Measurements from ENCODE around the gene MYOF. TPM values are rescaled to one million over a fixed set of nuclear protein-coding genes. Genes with fewer than 3 reads are reported as not detected.

The MYOF gene, protein sequence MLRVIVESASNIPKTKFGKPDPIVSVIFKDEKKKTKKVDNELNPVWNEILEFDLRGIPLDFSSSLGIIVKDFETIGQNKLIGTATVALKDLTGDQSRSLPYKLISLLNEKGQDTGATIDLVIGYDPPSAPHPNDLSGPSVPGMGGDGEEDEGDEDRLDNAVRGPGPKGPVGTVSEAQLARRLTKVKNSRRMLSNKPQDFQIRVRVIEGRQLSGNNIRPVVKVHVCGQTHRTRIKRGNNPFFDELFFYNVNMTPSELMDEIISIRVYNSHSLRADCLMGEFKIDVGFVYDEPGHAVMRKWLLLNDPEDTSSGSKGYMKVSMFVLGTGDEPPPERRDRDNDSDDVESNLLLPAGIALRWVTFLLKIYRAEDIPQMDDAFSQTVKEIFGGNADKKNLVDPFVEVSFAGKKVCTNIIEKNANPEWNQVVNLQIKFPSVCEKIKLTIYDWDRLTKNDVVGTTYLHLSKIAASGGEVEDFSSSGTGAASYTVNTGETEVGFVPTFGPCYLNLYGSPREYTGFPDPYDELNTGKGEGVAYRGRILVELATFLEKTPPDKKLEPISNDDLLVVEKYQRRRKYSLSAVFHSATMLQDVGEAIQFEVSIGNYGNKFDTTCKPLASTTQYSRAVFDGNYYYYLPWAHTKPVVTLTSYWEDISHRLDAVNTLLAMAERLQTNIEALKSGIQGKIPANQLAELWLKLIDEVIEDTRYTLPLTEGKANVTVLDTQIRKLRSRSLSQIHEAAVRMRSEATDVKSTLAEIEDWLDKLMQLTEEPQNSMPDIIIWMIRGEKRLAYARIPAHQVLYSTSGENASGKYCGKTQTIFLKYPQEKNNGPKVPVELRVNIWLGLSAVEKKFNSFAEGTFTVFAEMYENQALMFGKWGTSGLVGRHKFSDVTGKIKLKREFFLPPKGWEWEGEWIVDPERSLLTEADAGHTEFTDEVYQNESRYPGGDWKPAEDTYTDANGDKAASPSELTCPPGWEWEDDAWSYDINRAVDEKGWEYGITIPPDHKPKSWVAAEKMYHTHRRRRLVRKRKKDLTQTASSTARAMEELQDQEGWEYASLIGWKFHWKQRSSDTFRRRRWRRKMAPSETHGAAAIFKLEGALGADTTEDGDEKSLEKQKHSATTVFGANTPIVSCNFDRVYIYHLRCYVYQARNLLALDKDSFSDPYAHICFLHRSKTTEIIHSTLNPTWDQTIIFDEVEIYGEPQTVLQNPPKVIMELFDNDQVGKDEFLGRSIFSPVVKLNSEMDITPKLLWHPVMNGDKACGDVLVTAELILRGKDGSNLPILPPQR (N-terminal part only)
- 10 to 100 TPM in 2 of 4 donors, 1 to 10 TPM in 2; 1.6 to 20.6 (median 9.4) TPM for polyA plus RNA-seq
- long read RNA-seq, donor 1, partial matches to known transcripts = 10 of 10 reads
- long read RNA-seq, donor 1, other reads (novel, unspliced or antisense) = 0 of 10 reads
- long read RNA-seq, donor 2 = 0 reads
- long read RNA-seq, donor 3, partial matches to known transcripts = 12 of 12 reads
- long read RNA-seq, donor 3, other reads (novel, unspliced or antisense) = 0 of 12 reads
- long read RNA-seq, donor 4 = 0 reads
- long read RNA-seq, donor 5, partial matches to known transcripts = 0 of 1 reads
- long read RNA-seq, donor 5, other reads (novel, unspliced or antisense) = 0 of 1 reads
- long read RNA-seq, donor 6, partial matches to known transcripts = 6 of 7 reads
- long read RNA-seq, donor 6, other reads (novel, unspliced or antisense) = 0 of 7 reads
- long read RNA-seq, donor 7 = 0 reads
- long read RNA-seq, donor 8, partial matches to known transcripts = 0 of 1 reads
- long read RNA-seq, donor 8, other reads (novel, unspliced or antisense) = 0 of 1 reads
- long read RNA-seq, donor 9, partial matches to known transcripts = 0 of 2 reads
- long read RNA-seq, donor 9, other reads (novel, unspliced or antisense) = 0 of 2 reads
- long read RNA-seq, donor 10, partial matches to known transcripts = 12 of 15 reads
- long read RNA-seq, donor 10, other reads (novel, unspliced or antisense) = 0 of 15 reads

DNA sequence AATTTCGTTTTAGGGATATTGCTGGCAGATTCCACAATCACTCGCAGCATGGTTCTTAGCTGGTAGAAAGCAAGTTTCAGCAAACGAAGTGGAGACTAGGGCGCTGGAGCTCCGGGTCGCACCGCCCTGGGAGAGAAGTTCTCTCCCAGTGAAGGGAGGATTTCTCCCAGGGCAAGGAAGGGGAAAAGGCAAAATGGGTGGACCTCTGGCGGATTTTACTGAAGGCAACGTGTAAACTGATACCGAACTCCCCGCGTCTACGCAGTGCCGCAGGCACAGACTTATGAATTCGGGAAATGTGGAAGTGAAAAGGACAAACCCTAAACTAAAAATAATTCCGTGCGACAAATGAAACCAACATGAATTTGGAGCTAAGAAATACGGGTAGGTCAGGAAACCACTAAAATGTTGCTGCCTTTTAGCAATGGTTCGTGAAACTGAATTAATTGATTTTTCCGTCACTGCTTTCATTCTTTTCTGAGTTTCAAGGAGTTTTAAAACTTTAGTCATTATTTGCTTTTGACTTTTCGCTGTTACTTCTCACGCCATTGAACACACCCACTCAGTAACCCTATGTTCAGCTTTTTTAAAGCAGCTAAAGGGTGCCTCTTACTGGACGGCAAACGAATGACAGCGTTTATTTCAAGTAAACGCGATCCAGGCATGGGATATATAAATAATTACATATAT is at the start of gene MYOF:
Gene MYOF (minus strand): TSS at position 190 of the 690 bp plus-strand sequence. CDS start 140 bp downstream, at position 50.
- Histone ChIP-seq H3K9me3 (ENCODE audit: control insufficient read depth in 2 of 2, insufficient read depth in 1 of 2, low read depth in 1 of 2, low read length in 1 of 2) (no peaks in the 10 kb centered on the region), H3K27ac (ENCODE audit: low read depth in 1 of 3, low read length in 2 of 3) (peak within 1 kb of the TSS in 2 of 3 donors; percentile 85 to 92), H3K27me3 (ENCODE audit: control insufficient read depth in 3 of 3, insufficient read depth in 3 of 3, low read length in 3 of 3) (no peaks in the 10 kb centered on the region), H3K36me3 (ENCODE audit: control insufficient read depth in 3 of 3, insufficient read depth in 2 of 3, low read depth in 1 of 3, low read length in 3 of 3) (peaks cover 0 to 5% (median 0%) of the 10 kb centered on the region in 3 donors), H3K4me3 (ENCODE audit: low read depth in 1 of 3, low read length in 3 of 3) (peak within 1 kb of the TSS; percentile 36 to 73 (median 69)), H3K4me1 (ENCODE audit: control insufficient read depth in 3 of 3, insufficient read depth in 2 of 3, low read depth in 1 of 3, low read length in 2 of 3) (peaks cover 0 to 9% (median 2%) of the 10 kb centered on the region in 3 donors)
- FAIRE-seq (no peak), DNase-seq (peak; percentile 80 to 85)
- 0 to 1% (median 1%) methylated on average over 27 of the region's 27 CpGs for WGBS, 3 donors

DNA sequence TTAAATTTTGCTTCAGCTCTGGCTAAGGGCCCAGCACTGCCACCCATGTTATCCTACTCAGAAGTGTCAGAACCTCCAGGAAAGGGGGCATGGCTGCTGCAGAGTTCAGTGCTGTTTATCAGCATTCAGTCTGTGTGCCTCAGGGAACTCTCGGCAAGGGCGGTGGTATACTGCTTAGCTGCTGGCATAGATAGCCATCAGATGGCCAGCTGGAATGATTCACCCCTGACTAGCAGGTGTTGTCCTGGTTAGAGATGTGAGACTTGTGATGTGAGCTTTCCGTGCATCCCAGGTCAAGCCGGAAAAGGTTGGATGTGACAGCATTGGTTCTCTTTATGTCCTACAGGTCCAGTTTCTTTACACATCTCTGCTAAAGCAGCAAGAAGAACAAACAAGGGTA is 36.4 kb upstream of the MYOF start:
- no peak for FAIRE-seq
- Histone ChIP-seq H3K9me3 (ENCODE audit: control insufficient read depth in 2 of 2, insufficient read depth in 1 of 2, low read depth in 1 of 2, low read length in 1 of 2) (peaks cover 0 to 8% of the 10 kb centered on the region in 2 donors), H3K27me3 (ENCODE audit: control insufficient read depth in 3 of 3, insufficient read depth in 3 of 3, low read length in 3 of 3) (no peaks in the 10 kb centered on the region), H3K27ac (ENCODE audit: low read depth in 1 of 3, low read length in 2 of 3) (no peak overlapping the region), H3K4me1 (ENCODE audit: control insufficient read depth in 3 of 3, insufficient read depth in 2 of 3, low read depth in 1 of 3, low read length in 2 of 3) (no peaks in the 10 kb centered on the region), H3K36me3 (ENCODE audit: control insufficient read depth in 3 of 3, insufficient read depth in 2 of 3, low read depth in 1 of 3, low read length in 3 of 3) (peaks cover 0 to 13% (median 0%) of the 10 kb centered on the region in 3 donors), H3K4me3 (ENCODE audit: low read depth in 1 of 3, low read length in 3 of 3) (no peak overlapping the region)
- 98% methylated on average over 4 of the region's 4 CpGs for WGBS, 3 donors
- no peak for DNase-seq

DNA sequence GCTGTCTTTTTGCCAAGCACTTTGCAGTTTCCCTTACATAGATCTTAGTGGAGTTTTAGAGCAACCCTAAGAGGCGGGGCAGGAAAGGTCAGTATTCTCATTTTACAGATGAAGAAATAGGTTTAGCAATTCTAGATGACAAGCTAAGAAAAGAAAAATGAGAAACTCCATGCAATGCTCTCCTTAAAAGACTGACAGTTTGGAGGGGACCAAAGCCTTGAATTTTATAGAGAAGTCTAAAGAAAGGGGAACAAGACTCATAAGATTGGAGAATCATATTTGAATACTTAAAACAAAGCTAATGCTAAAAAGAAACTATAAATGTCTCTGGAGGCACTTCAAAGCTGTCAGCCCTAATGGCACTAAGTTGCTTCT is 33.9 kb upstream of the MYOF start:
- DNase-seq (no peak), FAIRE-seq (no peak)
- H3K9me3 ChIP-seq (ENCODE audit: control insufficient read depth in 2 of 2, insufficient read depth in 1 of 2, low read depth in 1 of 2, low read length in 1 of 2) = peaks cover 0 to 2% of the 10 kb centered on the region in 2 donors
- H3K4me3 ChIP-seq (ENCODE audit: low read depth in 1 of 3, low read length in 3 of 3) = no peak overlapping the region
- WGBS, 3 donors = 90 to 94% (median 92%) methylated on average over 1 of the region's 1 CpG
- H3K27me3 ChIP-seq (ENCODE audit: control insufficient read depth in 3 of 3, insufficient read depth in 3 of 3, low read length in 3 of 3) = no peaks in the 10 kb centered on the region
- no peak overlapping the region for H3K27ac ChIP-seq (ENCODE audit: low read depth in 1 of 3, low read length in 2 of 3)
- H3K36me3 ChIP-seq (ENCODE audit: control insufficient read depth in 3 of 3, insufficient read depth in 2 of 3, low read depth in 1 of 3, low read length in 3 of 3) = peaks cover 0 to 10% (median 0%) of the 10 kb centered on the region in 3 donors
- H3K4me1 ChIP-seq (ENCODE audit: control insufficient read depth in 3 of 3, insufficient read depth in 2 of 3, low read depth in 1 of 3, low read length in 2 of 3) = no peaks in the 10 kb centered on the region

DNA sequence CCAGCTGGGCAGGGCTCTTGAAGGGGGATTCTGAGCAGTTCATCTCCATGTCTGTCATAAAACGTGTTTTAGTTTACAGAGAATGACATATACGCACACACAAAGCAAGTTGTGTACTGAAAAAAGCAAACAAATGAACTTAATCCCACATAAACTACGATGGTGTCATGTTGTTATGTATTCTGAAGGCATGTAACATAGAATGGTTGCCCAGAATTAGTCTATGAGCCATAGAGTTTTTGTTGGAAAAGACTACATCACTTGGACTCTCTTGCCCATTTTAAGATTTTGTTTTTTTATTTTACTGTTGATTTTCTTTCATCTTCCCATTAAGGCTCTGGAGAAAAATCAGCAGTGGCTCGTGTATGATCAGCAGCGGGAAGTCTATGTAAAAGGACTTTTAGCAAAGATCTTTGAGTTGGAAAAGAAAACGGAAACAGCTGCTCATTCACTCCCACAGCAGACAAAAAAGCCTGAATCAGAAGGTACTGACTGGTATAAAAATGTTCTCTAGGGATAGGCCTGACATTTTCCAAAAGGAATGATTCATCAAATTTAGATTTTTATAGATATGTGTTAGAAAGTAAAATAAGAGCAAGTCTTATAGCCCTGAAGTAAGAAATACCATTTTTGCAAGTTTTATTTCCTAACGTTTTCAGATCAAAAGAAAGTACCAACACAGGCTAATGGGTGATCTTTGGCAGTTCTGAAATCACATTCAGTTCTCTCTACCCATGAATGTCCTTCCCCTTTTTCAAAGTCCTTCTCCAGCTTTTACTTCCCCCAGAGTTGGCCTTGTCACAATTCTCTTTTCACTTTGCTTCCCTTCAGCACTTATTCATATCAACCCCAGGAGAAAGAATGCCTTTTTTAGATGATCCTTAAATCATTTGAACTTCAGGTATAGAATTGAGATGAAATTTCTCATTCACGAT is 33.2 kb upstream of the MYOF start:
- Histone ChIP-seq H3K4me3 (ENCODE audit: low read depth in 1 of 3, low read length in 3 of 3) (no peak overlapping the region), H3K9me3 (ENCODE audit: control insufficient read depth in 2 of 2, insufficient read depth in 1 of 2, low read depth in 1 of 2, low read length in 1 of 2) (no peaks in the 10 kb centered on the region), H3K4me1 (ENCODE audit: control insufficient read depth in 3 of 3, insufficient read depth in 2 of 3, low read depth in 1 of 3, low read length in 2 of 3) (no peaks in the 10 kb centered on the region), H3K36me3 (ENCODE audit: control insufficient read depth in 3 of 3, insufficient read depth in 2 of 3, low read depth in 1 of 3, low read length in 3 of 3) (peaks cover 0 to 8% (median 0%) of the 10 kb centered on the region in 3 donors), H3K27me3 (ENCODE audit: control insufficient read depth in 3 of 3, insufficient read depth in 3 of 3, low read length in 3 of 3) (no peaks in the 10 kb centered on the region), H3K27ac (ENCODE audit: low read depth in 1 of 3, low read length in 2 of 3) (no peak overlapping the region)
- 72 to 85% (median 83%) methylated on average over 8 of the region's 8 CpGs for WGBS, 3 donors
- FAIRE-seq (no peak), DNase-seq (no peak)

DNA sequence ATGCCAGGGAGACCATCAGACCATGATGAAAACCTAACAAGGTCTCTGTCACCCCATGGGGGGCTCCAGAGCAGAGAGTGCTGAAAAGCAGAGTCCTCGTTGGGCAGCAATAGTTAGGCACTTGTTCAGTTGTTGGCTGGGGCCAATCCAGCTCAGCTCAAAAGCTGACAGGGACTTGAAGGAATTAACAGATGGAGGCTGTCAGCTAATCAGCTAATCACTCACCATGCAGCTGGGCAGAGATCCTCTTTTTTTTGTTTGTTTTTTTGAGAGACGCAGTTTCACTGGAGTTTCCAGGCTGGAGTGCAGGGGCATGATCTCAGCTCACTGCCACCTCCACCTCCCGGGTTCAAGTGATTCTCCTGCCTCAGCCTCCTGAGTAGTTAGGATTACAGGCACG is 32.4 kb upstream of the MYOF start:
- H3K4me3 ChIP-seq (ENCODE audit: low read depth in 1 of 3, low read length in 3 of 3) = no peak overlapping the region
- H3K36me3 ChIP-seq (ENCODE audit: control insufficient read depth in 3 of 3, insufficient read depth in 2 of 3, low read depth in 1 of 3, low read length in 3 of 3) = peaks cover 0 to 4% (median 0%) of the 10 kb centered on the region in 3 donors
- no peaks in the 10 kb centered on the region for H3K4me1 ChIP-seq (ENCODE audit: control insufficient read depth in 3 of 3, insufficient read depth in 2 of 3, low read depth in 1 of 3, low read length in 2 of 3)
- 88 to 91% (median 89%) methylated on average over 4 of the region's 4 CpGs for WGBS, 3 donors
- H3K27me3 ChIP-seq (ENCODE audit: control insufficient read depth in 3 of 3, insufficient read depth in 3 of 3, low read length in 3 of 3) = no peaks in the 10 kb centered on the region
- no peaks in the 10 kb centered on the region for H3K9me3 ChIP-seq (ENCODE audit: control insufficient read depth in 2 of 2, insufficient read depth in 1 of 2, low read depth in 1 of 2, low read length in 1 of 2)
- no peak for DNase-seq
- FAIRE-seq = no peak
- no peak overlapping the region for H3K27ac ChIP-seq (ENCODE audit: low read depth in 1 of 3, low read length in 2 of 3)

DNA sequence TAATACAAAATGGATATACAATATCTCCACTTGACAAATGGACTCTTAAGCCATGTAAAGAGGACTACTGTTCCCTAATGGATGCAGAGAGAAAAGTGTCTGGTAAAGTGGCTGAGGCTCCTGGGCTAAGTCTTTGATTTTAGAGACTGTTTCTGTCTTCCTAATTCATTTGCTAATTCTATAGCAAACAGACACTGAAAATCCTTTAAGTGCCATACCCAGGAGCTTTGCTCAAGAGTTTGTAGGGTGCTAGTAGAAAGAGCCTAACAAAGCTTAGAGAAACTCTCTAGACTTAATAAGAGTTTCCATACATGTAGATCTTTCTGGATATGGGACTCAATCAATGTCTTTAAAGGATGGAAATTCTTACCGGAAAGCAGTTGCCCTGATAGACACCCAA is 31.0 kb upstream of the MYOF start:
- Histone ChIP-seq H3K36me3 (ENCODE audit: control insufficient read depth in 3 of 3, insufficient read depth in 2 of 3, low read depth in 1 of 3, low read length in 3 of 3) (no peaks in the 10 kb centered on the region), H3K4me1 (ENCODE audit: control insufficient read depth in 3 of 3, insufficient read depth in 2 of 3, low read depth in 1 of 3, low read length in 2 of 3) (no peaks in the 10 kb centered on the region), H3K27me3 (ENCODE audit: control insufficient read depth in 3 of 3, insufficient read depth in 3 of 3, low read length in 3 of 3) (no peaks in the 10 kb centered on the region), H3K9me3 (ENCODE audit: control insufficient read depth in 2 of 2, insufficient read depth in 1 of 2, low read depth in 1 of 2, low read length in 1 of 2) (no peaks in the 10 kb centered on the region), H3K4me3 (ENCODE audit: low read depth in 1 of 3, low read length in 3 of 3) (no peak overlapping the region), H3K27ac (ENCODE audit: low read depth in 1 of 3, low read length in 2 of 3) (no peak overlapping the region)
- WGBS, 3 donors = 10 to 93% (median 87%) methylated on average over 1 of the region's 1 CpG
- DNase-seq = no peak
- FAIRE-seq = no peak

All from small intestine (tissue), 16 donors.